HepG2 (cell line): Measurements from ENCODE around the gene CHCHD3. TPM values are rescaled to one million over a fixed set of nuclear protein-coding genes. Genes with fewer than 3 reads are reported as not detected.

Experiments used
- ATAC-seq: fragments of 200-7000 bp; cut with Tn5 transposase; 3 replicates; pipeline ENCODE4 v1.9.1; 2020; ENCODE audit warnings: mild to moderate bottlenecking, moderate library complexity
- BruUV-seq: library from RNA; stranded (reverse); fragments of 400-500 nt; replicated peaks from 2 replicates; lab custom pipeline; 2021; lab: Mats Ljungman, UMichigan
- CTCF ChIA-PET: fragments of 300-600 bp; formaldehyde crosslinking; extraction: SDS; loops from one replicate; lab custom pipeline; 2021; ENCODE audit warnings: low total read pairs, inconsistent platforms, low intra/inter-chr PET ratio; lab: Yijun Ruan, JAX
- POLR2A ChIA-PET: fragments of 350-600 bp; sonication (Branson Sonifier 250); formaldehyde crosslinking; loops from one replicate; lab custom pipeline; 2020; ENCODE audit warnings: antibody characterized with exemption, inconsistent platforms; lab: Yijun Ruan, JAX
- DNase-seq: peaks from one replicate; pipeline ENCODE4 v3.0.0-alpha.2; 2015; ENCODE audit warnings: low spot score
- FAIRE-seq: peaks from 3 replicates; lab custom pipeline; 2011; peaks lifted over from hg19 to GRCh38; lab: Jason Lieb, UNC
- H2AFZ ChIP-seq: one replicate; pipeline ENCODE4 v1.6.1; 2011; ENCODE audit warnings: low read length, inconsistent platforms
- H3K27ac ChIP-seq: fragments of 300-600 bp; 3 replicates; pipeline ENCODE4 v1.8.0; 2011; ENCODE audit warnings: mixed run types, mild to moderate bottlenecking, mixed read lengths, low read length, inconsistent platforms; ENCODE audit not compliant: insufficient read depth; ENCODE audit errors: extremely low read length
- H3K27me3 ChIP-seq, 2 experiments: fragments of 200-600 bp in 1 of 2; 2 replicates in 1 of 2; 3 replicates in 1 of 2; pipeline versions ENCODE4 v1.6.0 to v1.8.0; 2011; ENCODE audit warnings: low read length in 2 of 2, mild to moderate bottlenecking in 2 of 2, moderate library complexity in 2 of 2, inconsistent platforms in 1 of 2; ENCODE audit not compliant: insufficient read depth in 2 of 2, control insufficient read depth in 1 of 2
- H3K36me3 ChIP-seq, 2 experiments: fragments of 200-600 bp in 1 of 2; replicated peaks in 1 of 2; 2 replicates in 1 of 2; 3 replicates in 1 of 2; pipeline versions ENCODE4 v1.5.1 to v1.8.0; 2011; ENCODE audit warnings: low read length in 2 of 2, inconsistent platforms in 1 of 2; ENCODE audit not compliant: insufficient read depth in 2 of 2, control insufficient read depth in 1 of 2
- H3K4me1 ChIP-seq: 2 replicates; pipeline ENCODE4 v1.5.1; 2012; ENCODE audit warnings: low read length, inconsistent platforms; ENCODE audit not compliant: insufficient read depth
- H3K4me2 ChIP-seq: 2 replicates; pipeline ENCODE4 v1.6.0; 2011; ENCODE audit warnings: low read depth, low read length, inconsistent platforms
- H3K4me3 ChIP-seq, 3 experiments: fragments of 200-600 bp in 1 of 3; sonication (generic), shearing (Covaris generic) in 1 of 3; replicated peaks in 1 of 3; 2 replicates each; pipeline ENCODE4 v1.5.1; 2011 to 2016; ENCODE audit warnings: low read length in 3 of 3, inconsistent platforms in 2 of 3, low read depth in 2 of 3, mild to moderate bottlenecking in 2 of 3, control low read depth in 1 of 3, mixed read lengths in 1 of 3; ENCODE audit not compliant: insufficient read depth in 1 of 3
- H3K79me2 ChIP-seq: one replicate; pipeline ENCODE4 v1.6.1; 2011; ENCODE audit warnings: low read length, inconsistent platforms; ENCODE audit not compliant: insufficient read depth
- H3K9ac ChIP-seq: 2 replicates; pipeline ENCODE4 v1.6.0; 2011; ENCODE audit warnings: mild to moderate bottlenecking, low read depth, low read length, inconsistent platforms; ENCODE audit not compliant: insufficient read depth
- H3K9me3 ChIP-seq: 2 replicates; pipeline ENCODE4 v1.5.1; 2012; ENCODE audit warnings: mild to moderate bottlenecking, low read length
- H4K20me1 ChIP-seq: 2 replicates; pipeline ENCODE4 v1.6.0; 2011; ENCODE audit warnings: inconsistent platforms, mild to moderate bottlenecking, low read length, moderate library complexity; ENCODE audit not compliant: insufficient read depth
- ELF1 ChIP-seq: sonication (generic); formaldehyde crosslinking; IDR thresholded peaks from 2 replicates; pipeline ENCODE4 v1.4.0; 2020; ENCODE audit warnings: missing genetic modification reagents
- MED13 ChIP-seq: sonication (generic); formaldehyde crosslinking; IDR thresholded peaks from 2 replicates; pipeline ENCODE4 v1.5.0; 2020; ENCODE audit warnings: missing genetic modification reagents
- NFRKB ChIP-seq: fragments of 450-650 bp; IDR thresholded peaks from 2 replicates; pipeline ENCODE4 v1.6.1; 2017
- NFYB ChIP-seq: sonication (generic); formaldehyde crosslinking; IDR thresholded peaks from 2 replicates; pipeline ENCODE4 v1.4.0; 2020; ENCODE audit warnings: missing genetic modification reagents
- SP140L ChIP-seq: sonication (generic); formaldehyde crosslinking; IDR thresholded peaks from 2 replicates; pipeline ENCODE4 v1.4.0; 2020; ENCODE audit warnings: missing genetic modification reagents, borderline replicate concordance
- STAG1 ChIP-seq: sonication (generic); formaldehyde crosslinking; IDR thresholded peaks from 2 replicates; pipeline ENCODE4 v1.4.0; 2020; ENCODE audit warnings: missing genetic modification reagents
- ZFP1 ChIP-seq: IDR thresholded peaks from 2 replicates; pipeline ENCODE4 v1.6.1; 2016
- ZFY ChIP-seq: sonication (generic); formaldehyde crosslinking; IDR thresholded peaks from 2 replicates; pipeline ENCODE4 v1.4.0; 2020; ENCODE audit warnings: missing genetic modification reagents
- ZNF138 ChIP-seq: sonication (generic); formaldehyde crosslinking; IDR thresholded peaks from 2 replicates; pipeline ENCODE4 v1.5.0; 2020; ENCODE audit warnings: mild to moderate bottlenecking, low read depth, missing genetic modification reagents
- ZNF274 ChIP-seq: sonication (generic); formaldehyde crosslinking; IDR thresholded peaks from 2 replicates; pipeline ENCODE4 v1.5.1; 2020; ENCODE audit warnings: mild to moderate bottlenecking, missing genetic modification reagents
- ZNF644 ChIP-seq: IDR thresholded peaks from 2 replicates; pipeline ENCODE4 v1.6.1; 2016; ENCODE audit warnings: low read depth
- ZNF841 ChIP-seq: sonication (generic); formaldehyde crosslinking; IDR thresholded peaks from 2 replicates; pipeline ENCODE4 v1.8.1; 2023; ENCODE audit warnings: missing genetic modification reagents, borderline replicate concordance
- WGBS: methylation state at CpG from one replicate; pipeline ENCODE4 v1.1.6; 2017; ENCODE audit warnings: low lambda C conversion rate; 5-methylcytosine and 5-hydroxymethylcytosine counted together
- in situ Hi-C: cut with HindIII; loops from 2 replicates; pipeline ENCODE4 v1.10.0; 2017; ENCODE audit warnings: low pct_unique_long_range_greater_than_20kb; ENCODE audit not compliant: extremely low pct_ligation_motif_present
- intact Hi-C: fragments of 100-400 bp; cut with micrococcal nuclease; formaldehyde crosslinking; loops from one replicate; pipeline ENCODE4 v1.10.0; 2022; ENCODE audit not compliant: unreplicated experiment
- polyA plus RNA-seq, 8 experiments: library from polyadenylated mRNA; depleted of rRNA in 3 of 8; stranded (reverse) in 7 of 8; unstranded in 1 of 8; fragments of >200 nt; fragmentation: Illumina TruSeq in 4 of 8; extraction: Trizol in 4 of 8; gene quantifications; 2 replicates each; pipeline versions ENCODE4 v1.2.1 to v1.2.3, GENCODE V29; 2011 to 2016; ENCODE audit warnings: low read depth in 4 of 8, missing spikeins in 1 of 8, mixed read lengths in 1 of 8; ENCODE audit not compliant: insufficient read depth in 1 of 8
- total RNA-seq, 5 experiments: library from RNA; depleted of rRNA; stranded (reverse); fragments of >200 nt; fragmentation: Illumina TruSeq; extraction: Trizol; gene quantifications; 2 replicates each; pipeline ENCODE4 v1.2.3, GENCODE V29; 2016; ENCODE audit warnings: low read depth in 1 of 5

The CHCHD3 gene
- total and polyA plus RNA-seq, 2 of the 13 experiments (the other 11 are each of a cell fraction or from before 2014, with no cell fraction given), result 32.7 to 86.8 TPM

DNA sequence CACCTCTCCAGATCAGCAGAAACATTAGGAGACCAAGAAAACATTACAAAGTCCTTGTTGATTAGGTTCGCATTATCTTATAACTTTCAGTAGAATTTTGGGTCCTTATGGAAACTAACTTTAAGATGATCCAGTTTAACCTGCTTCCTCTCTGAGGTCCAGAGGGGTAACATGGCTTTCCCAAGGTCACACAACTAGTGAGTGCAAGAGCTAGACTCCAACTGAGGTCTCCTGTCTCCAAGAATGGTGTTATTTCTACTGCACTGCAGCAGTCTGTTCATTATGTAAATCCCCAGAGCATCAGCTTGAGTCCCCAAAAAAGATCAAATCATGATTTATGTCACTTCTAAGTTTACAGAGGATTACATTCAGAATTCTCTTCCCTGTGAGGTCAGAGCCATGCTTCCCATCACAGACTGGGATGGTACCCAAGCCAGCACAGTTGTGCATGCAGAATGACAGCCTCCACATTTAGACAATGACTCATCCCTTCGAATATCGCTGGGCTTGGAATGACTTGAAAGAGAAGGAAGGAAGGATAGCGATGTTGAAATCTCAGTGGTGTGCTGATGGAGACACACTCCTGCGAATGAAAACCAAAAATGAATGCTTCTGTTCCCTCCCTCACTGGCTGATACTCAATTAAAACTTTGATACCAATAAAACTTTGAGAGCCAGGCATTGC is 342.5 kb downstream of the CHCHD3 start:
- ChIA-PET POLR2A (no interaction called here), CTCF (no interaction called here)
- ATAC-seq (no peak), DNase-seq (no peak), FAIRE-seq (no peak)
- Histone ChIP-seq H3K4me1 (no peaks in the 10 kb centered on the region), H3K9me3 (peaks cover 12% of the 10 kb centered on the region), H3K36me3 (no peaks in the 10 kb centered on the region), H3K4me3 (no peak overlapping the region), H3K9ac (no peak overlapping the region), H3K79me2 (no peaks in the 10 kb centered on the region), H3K27me3 (peaks cover 0 to 4% of the 10 kb centered on the region in 2 experiments; a peak in 1 of 5 replicates), H4K20me1 (no peaks in the 10 kb centered on the region), H3K4me2 (no peak overlapping the region), H2AFZ (no peak overlapping the region), H3K27ac (no peak overlapping the region)
- no peak for TF ChIP-seq ZNF644 (CRISPR knock-in tag)
- no peak for TF ChIP-seq ZNF841 (CRISPR knock-in tag)
- TF ChIP-seq NFRKB, result no peak
- TF ChIP-seq ZNF274 (CRISPR knock-in tag), result no peak
- TF ChIP-seq ELF1, result no peak
- TF ChIP-seq NFYB, result no peak
- no peak for TF ChIP-seq ZFY (CRISPR knock-in tag)
- TF ChIP-seq STAG1, result no peak
- no peak for TF ChIP-seq SP140L
- no TSS peak for BruUV-seq
- in situ Hi-C loops (no loop called here), intact Hi-C loops (no loop called here)
- 9% methylated on average over 5 of the region's 5 CpGs for WGBS

- CTCF ChIA-PET, result no interaction called here
- DNase-seq, result no peak
- Histone ChIP-seq H3K36me3 (no peaks in the 10 kb centered on the region), H3K27me3 (peaks cover 0 to 4% of the 10 kb centered on the region in 2 experiments; a peak in 1 of 5 replicates)
- no TSS peak for BruUV-seq
- TF ChIP-seq ZFP1 (CRISPR knock-in tag) (no peak), ZNF138 (CRISPR knock-in tag) (no peak), MED13 (no peak)
- TF ChIP-seq, all 625 proteins: peak for 0
- Histone ChIP-seq H3K27ac (no peak overlapping the region), H3K79me2 (no peaks in the 10 kb centered on the region), H2AFZ (no peak overlapping the region), H3K4me2 (no peak overlapping the region), H3K9me3 (peaks cover 2% of the 10 kb centered on the region), H3K9ac (no peak overlapping the region), H3K4me3 (no peak overlapping the region), H3K4me1 (no peaks in the 10 kb centered on the region), H4K20me1 (no peaks in the 10 kb centered on the region)
- WGBS, result 0% methylated on average over 2 of the region's 2 CpGs
- no peak for ATAC-seq
- no peak for FAIRE-seq
- POLR2A ChIA-PET, result no interaction called here
- intact Hi-C loops (no loop called here), in situ Hi-C loops (no loop called here)
Measured at GRCh38 chr7:132738254-132738653, 343.6 kb downstream of the CHCHD3 start.
